Astrocyte (in vitro differentiated cells and primary cell): ENCODE measurements around the gene RAET1L. TPM values are rescaled to one million over a fixed set of nuclear protein-coding genes. Genes with fewer than 3 reads are reported as not detected.

Source experiments
- DNase-seq: peaks from one replicate; pipeline ENCODE4 v3.0.0-alpha.2; 2010; ENCODE audit warnings: low read depth
- FAIRE-seq: peaks from 2 replicates; lab custom pipeline; 2011; peaks lifted over from hg19 to GRCh38; lab: Jason Lieb, UNC
- H2AFZ ChIP-seq: 2 replicates; pipeline ENCODE4 v1.6.0; 2012; ENCODE audit warnings: low read depth, low read length, inconsistent platforms
- H3K27ac ChIP-seq: 2 replicates; pipeline ENCODE4 v1.5.1; 2011; ENCODE audit warnings: low read depth, low read length, inconsistent platforms
- H3K27me3 ChIP-seq: 2 replicates; pipeline ENCODE4 v1.6.0; 2011; ENCODE audit warnings: low read length, inconsistent platforms; ENCODE audit not compliant: insufficient read depth
- H3K36me3 ChIP-seq: 2 replicates; pipeline ENCODE4 v1.5.1; 2011; ENCODE audit warnings: low read length, inconsistent platforms; ENCODE audit not compliant: insufficient read depth
- H3K4me1 ChIP-seq: 2 replicates; pipeline ENCODE4 v1.5.1; 2011; ENCODE audit warnings: low read length, inconsistent platforms; ENCODE audit not compliant: insufficient read depth
- H3K4me2 ChIP-seq: 2 replicates; pipeline ENCODE4 v1.6.0; 2012; ENCODE audit warnings: low read length, inconsistent platforms
- H3K4me3 ChIP-seq: 2 replicates; pipeline ENCODE4 v1.5.1; 2011; ENCODE audit warnings: low read depth, mild to moderate bottlenecking, low read length, inconsistent platforms; ENCODE audit not compliant: insufficient read depth
- H3K79me2 ChIP-seq: 2 replicates; pipeline ENCODE4 v1.6.0; 2012; ENCODE audit warnings: mild to moderate bottlenecking, low read length, inconsistent platforms; ENCODE audit not compliant: insufficient read depth
- H3K9ac ChIP-seq: 2 replicates; pipeline ENCODE4 v1.6.0; 2012; ENCODE audit warnings: mild to moderate bottlenecking, low read length, inconsistent platforms
- H3K9me3 ChIP-seq: 2 replicates; pipeline ENCODE4 v1.5.1; 2012; ENCODE audit warnings: low read depth, mild to moderate bottlenecking, low read length, inconsistent platforms; ENCODE audit not compliant: insufficient read depth
- H4K20me1 ChIP-seq: 2 replicates; pipeline ENCODE4 v1.6.0; 2012; ENCODE audit warnings: low read length, inconsistent platforms; ENCODE audit not compliant: insufficient read depth
- H3K27ac Mint-ChIP-seq: one replicate; pipeline ENCODE4 v1.8.0; 2021; ENCODE audit warnings: mild to moderate bottlenecking, mixed read lengths; ENCODE audit not compliant: unreplicated experiment
- H3K27me3 Mint-ChIP-seq: one replicate; pipeline ENCODE4 v1.8.0; 2021; ENCODE audit warnings: low read depth, mixed read lengths; ENCODE audit not compliant: unreplicated experiment
- H3K36me3 Mint-ChIP-seq: one replicate; pipeline ENCODE4 v1.8.0; 2021; ENCODE audit warnings: low read depth, mixed read lengths; ENCODE audit not compliant: unreplicated experiment
- H3K4me1 Mint-ChIP-seq: one replicate; pipeline ENCODE4 v1.8.0; 2021; ENCODE audit warnings: low read depth, mixed read lengths; ENCODE audit not compliant: unreplicated experiment
- H3K4me3 Mint-ChIP-seq: one replicate; pipeline ENCODE4 v1.8.0; 2021; ENCODE audit warnings: mild to moderate bottlenecking, moderate library complexity, mixed read lengths; ENCODE audit not compliant: unreplicated experiment
- H3K9me3 Mint-ChIP-seq: one replicate; pipeline ENCODE4 v1.8.0; 2021; ENCODE audit warnings: mild to moderate bottlenecking, mixed read lengths; ENCODE audit not compliant: unreplicated experiment
- EZH2 ChIP-seq: IDR thresholded peaks from 2 replicates; pipeline ENCODE4 v1.6.1; 2012; ENCODE audit warnings: mild to moderate bottlenecking, low read length, inconsistent platforms; ENCODE audit not compliant: insufficient read depth
- total RNA-seq: library from RNA; stranded (reverse); gene quantifications from 2 replicates; pipeline ENCODE4 v1.2.1, GENCODE V29; 2021
- TF ChIP-seq, protein P1 (sequence below): IDR thresholded peaks from 2 replicates; pipeline ENCODE4 v1.5.1; 2011; ENCODE audit warnings: low read depth, mild to moderate bottlenecking, inconsistent platforms, low read length, moderate library complexity; ENCODE audit not compliant: insufficient read depth

The RAET1L gene
- total RNA-seq, 1 donor from 2014 or later: not detected

GRCh38 chr6:150053450-150053849 is 28.1 kb upstream of the RAET1L start:
- H3K4me3 Mint-ChIP-seq: no peak overlapping the region
- Histone ChIP-seq H3K4me3 (no peak overlapping the region), H4K20me1 (no peaks in the 10 kb centered on the region), H3K9me3 (no peaks in the 10 kb centered on the region), H3K36me3 (no peaks in the 10 kb centered on the region), H3K9ac (no peak overlapping the region), H3K27ac (no peak overlapping the region), H2AFZ (no peak overlapping the region), H3K27me3 (peaks cover 15% of the 10 kb centered on the region), H3K79me2 (no peaks in the 10 kb centered on the region), H3K4me1 (no peaks in the 10 kb centered on the region), H3K4me2 (no peak overlapping the region)
- no peak for FAIRE-seq
- no peak overlapping the region for H3K27ac Mint-ChIP-seq
- H3K36me3 Mint-ChIP-seq: peaks cover 15% of the 10 kb centered on the region
- peaks cover 59% of the 10 kb centered on the region for H3K27me3 Mint-ChIP-seq
- H3K4me1 Mint-ChIP-seq: peaks cover 5% of the 10 kb centered on the region
- H3K9me3 Mint-ChIP-seq: peaks cover 29% of the 10 kb centered on the region
- TF ChIP-seq, protein P1, sequence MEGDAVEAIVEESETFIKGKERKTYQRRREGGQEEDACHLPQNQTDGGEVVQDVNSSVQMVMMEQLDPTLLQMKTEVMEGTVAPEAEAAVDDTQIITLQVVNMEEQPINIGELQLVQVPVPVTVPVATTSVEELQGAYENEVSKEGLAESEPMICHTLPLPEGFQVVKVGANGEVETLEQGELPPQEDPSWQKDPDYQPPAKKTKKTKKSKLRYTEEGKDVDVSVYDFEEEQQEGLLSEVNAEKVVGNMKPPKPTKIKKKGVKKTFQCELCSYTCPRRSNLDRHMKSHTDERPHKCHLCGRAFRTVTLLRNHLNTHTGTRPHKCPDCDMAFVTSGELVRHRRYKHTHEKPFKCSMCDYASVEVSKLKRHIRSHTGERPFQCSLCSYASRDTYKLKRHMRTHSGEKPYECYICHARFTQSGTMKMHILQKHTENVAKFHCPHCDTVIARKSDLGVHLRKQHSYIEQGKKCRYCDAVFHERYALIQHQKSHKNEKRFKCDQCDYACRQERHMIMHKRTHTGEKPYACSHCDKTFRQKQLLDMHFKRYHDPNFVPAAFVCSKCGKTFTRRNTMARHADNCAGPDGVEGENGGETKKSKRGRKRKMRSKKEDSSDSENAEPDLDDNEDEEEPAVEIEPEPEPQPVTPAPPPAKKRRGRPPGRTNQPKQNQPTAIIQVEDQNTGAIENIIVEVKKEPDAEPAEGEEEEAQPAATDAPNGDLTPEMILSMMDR: no peak
- TF ChIP-seq EZH2: no peak
- no peak for DNase-seq

DNA sequence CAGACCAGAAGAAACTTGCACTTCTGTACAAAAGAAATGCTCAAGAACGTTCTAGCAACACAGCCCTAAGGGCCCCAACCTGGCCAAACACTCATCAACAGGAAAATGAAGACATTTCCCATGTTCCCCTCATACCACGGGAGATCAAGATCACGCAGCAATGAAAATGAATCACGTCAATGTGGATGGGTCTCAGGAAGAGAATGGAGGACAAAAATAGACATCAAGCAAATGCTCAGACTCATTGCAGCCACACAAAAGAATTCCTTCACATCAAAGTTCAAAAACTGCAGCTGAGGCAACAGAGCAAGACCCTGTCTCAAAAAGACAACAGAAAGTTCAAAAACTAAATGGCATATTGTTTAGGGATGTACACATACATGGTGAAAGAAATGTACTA is 25.5 kb upstream of the RAET1L start:
- no peaks in the 10 kb centered on the region for H3K9me3 ChIP-seq
- Mint-ChIP-seq H3K4me1 (peaks cover 5% of the 10 kb centered on the region), H3K27ac (no peak overlapping the region), H3K27me3 (peaks cover 52% of the 10 kb centered on the region), H3K9me3 (peaks cover 27% of the 10 kb centered on the region), H3K36me3 (peaks cover 15% of the 10 kb centered on the region), H3K4me3 (no peak overlapping the region)
- H2AFZ ChIP-seq: no peak overlapping the region
- no peaks in the 10 kb centered on the region for H3K36me3 ChIP-seq
- no peak overlapping the region for H3K4me3 ChIP-seq
- no peak overlapping the region for H3K27ac ChIP-seq
- no peak for TF ChIP-seq EZH2
- TF ChIP-seq, protein P1: no peak
- FAIRE-seq: no peak
- no peak overlapping the region for H3K9ac ChIP-seq
- no peaks in the 10 kb centered on the region for H3K4me1 ChIP-seq
- H4K20me1 ChIP-seq: no peaks in the 10 kb centered on the region
- H3K27me3 ChIP-seq: peaks cover 24% of the 10 kb centered on the region
- no peak overlapping the region for H3K4me2 ChIP-seq
- no peaks in the 10 kb centered on the region for H3K79me2 ChIP-seq
- no peak for DNase-seq

GRCh38 chr6:150048099-150048498 is 22.8 kb upstream of the RAET1L start:
- Mint-ChIP-seq H3K36me3 (peaks cover 2% of the 10 kb centered on the region), H3K27ac (no peak overlapping the region), H3K27me3 (peaks cover 50% of the 10 kb centered on the region), H3K9me3 (peaks cover 6% of the 10 kb centered on the region), H3K4me3 (no peak overlapping the region), H3K4me1 (peaks cover 5% of the 10 kb centered on the region)
- TF ChIP-seq EZH2: no peak
- TF ChIP-seq, protein P1: no peak
- H3K36me3 ChIP-seq: no peaks in the 10 kb centered on the region
- H3K4me2 ChIP-seq: no peak overlapping the region
- FAIRE-seq (no peak), DNase-seq (no peak)
- peaks cover 15% of the 10 kb centered on the region for H3K27me3 ChIP-seq
- H2AFZ ChIP-seq: no peak overlapping the region
- H3K4me1 ChIP-seq: no peaks in the 10 kb centered on the region
- no peak overlapping the region for H3K9ac ChIP-seq
- H3K4me3 ChIP-seq: no peak overlapping the region
- H3K27ac ChIP-seq: no peak overlapping the region
- no peaks in the 10 kb centered on the region for H3K9me3 ChIP-seq
- no peaks in the 10 kb centered on the region for H3K79me2 ChIP-seq
- H4K20me1 ChIP-seq: no peaks in the 10 kb centered on the region
